NOMO-1 treated with DMSO at 0.1 percent for 48 hours (cell line): ENCODE measurements around the gene TNFRSF14.
"Not testable (repeated sequence)": the region's sequence is repeated elsewhere in the genome, so short reads cannot be mapped to it uniquely, and the experiment has no call there.

Experiments
- DNase-seq: peaks from one replicate; lab custom pipeline; 2025; ENCODE audit not compliant: unreplicated experiment; lab: John Stamatoyannopoulos, UW

The TNFRSF14 gene

DNA sequence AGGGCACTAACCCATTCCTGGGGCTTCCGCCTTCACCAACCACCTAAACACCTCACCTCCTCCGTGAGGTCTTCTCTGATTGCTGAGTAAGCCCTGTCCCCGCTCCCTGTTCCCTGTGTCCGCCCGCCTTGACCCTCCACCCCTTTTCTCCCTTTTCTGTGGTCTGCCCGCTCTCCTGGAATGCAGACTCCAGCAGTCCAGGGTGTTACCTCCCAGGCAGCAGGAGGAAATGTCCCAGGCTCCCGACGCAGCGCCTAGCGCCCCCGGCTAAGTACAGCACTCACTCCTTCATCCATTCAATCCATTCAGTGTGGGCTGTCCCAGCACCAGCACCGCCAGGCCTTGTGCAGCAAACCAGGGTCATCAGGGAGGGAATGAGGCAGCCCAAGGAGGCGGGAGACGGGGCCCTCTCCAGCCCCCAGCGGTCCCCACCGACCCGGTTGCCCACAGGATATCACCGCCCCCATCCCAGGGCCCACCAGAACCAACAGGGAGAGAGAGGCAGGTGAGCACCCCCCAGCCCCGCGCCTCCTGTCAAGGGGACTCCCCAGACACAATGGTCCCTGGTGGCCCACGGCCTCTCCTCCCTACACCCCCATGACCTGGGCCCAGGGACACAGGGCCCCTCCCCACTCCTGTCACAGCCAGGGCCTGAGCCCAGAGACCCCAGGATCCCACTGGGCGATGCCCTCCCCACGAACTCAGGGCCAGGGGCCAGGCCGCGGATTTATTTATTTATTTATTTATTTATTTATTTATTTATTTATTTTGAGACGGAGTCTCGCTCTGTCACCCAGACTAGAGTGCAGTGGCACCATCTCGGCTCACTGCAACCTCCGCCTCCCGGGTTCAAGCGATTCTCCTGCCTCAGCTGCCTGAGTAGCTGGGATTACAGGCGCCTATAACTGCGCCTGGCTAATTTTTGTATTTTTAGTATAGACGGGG is 10.2 kb downstream of the TNFRSF14 start:
- DNase-seq, result no peak

DNA sequence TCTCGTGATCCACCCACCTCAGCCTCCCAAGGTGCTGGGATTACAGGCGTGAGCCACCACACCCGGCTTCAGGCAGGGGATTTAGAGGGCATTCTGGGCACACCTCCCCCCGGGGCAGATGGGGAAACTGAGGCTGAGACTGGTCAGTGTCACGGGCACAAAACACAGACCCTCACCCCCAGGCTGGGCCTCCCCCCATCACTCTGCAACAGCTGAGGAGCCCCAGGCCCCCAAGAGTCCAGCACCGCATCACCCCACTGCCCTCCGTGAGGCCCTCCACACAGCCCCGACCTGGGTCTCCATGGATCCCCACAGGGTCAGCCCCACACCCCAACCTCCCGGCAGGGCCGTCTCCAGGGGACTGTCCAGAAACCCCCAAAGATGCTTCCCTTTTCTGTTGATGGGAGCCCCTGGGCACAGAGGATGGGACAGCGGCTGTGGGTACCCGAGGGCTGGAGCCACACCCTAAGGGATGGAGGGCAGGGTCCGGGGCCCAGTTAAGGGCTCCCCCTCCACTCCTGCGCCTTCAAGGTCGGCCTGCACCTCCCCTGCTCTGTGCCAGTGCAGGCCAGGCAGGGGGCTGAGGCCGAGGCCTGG is 11.0 kb downstream of the TNFRSF14 start:
- DNase-seq, result no peak

DNA sequence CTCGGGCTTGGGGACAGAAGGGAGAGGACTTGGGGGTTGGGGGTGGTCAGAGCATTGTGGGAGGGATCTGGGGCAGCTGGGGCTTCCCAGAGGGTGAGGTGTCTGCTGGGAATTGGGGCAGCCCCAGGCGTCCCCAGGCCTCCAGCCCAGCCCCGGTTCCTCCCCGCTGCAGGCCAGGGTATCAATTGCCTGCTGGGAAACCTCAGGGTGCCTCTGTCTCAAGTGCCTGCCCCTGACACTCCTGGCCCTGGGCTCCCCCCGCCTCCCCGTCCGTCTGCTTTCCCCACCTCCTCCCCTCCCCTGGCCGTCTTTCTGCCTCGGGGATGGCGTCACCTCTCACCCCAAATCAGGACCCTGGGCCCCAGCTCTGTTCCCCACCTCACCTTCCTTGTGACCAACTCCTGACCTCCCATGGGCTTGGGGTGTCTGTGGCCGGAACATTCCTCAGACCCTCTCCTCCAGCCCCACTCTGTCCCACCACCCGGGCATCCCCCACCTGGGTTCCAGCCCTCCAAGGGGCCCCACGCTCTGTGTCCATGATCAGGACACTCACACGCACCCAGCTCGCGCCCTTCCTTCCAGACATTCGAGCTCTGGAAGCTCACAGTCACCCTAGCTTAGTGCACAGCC is 12.1 kb downstream of the TNFRSF14 start:
- DNase-seq, result not testable (repeated sequence)

DNA sequence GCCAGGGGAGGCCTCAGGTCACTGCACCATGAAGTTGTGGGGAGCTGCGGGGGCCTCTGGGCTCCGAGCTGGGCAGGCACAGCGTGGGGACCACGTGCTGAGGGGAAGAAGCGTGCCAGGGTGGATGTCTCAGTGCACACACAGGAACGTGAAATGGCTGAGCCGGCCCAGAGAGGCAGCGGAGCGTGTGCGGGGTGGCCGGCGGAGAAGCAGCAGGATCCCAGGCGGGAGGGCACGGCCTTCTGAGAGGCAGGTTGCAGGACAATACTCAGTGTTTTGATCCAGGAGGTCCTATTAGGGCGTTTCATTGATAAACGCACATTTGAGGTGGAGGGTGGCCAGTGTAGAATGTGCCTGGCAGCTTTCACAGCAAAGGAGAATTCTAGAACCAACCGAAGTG is 12.9 kb downstream of the TNFRSF14 start:
- no peak for DNase-seq

DNA sequence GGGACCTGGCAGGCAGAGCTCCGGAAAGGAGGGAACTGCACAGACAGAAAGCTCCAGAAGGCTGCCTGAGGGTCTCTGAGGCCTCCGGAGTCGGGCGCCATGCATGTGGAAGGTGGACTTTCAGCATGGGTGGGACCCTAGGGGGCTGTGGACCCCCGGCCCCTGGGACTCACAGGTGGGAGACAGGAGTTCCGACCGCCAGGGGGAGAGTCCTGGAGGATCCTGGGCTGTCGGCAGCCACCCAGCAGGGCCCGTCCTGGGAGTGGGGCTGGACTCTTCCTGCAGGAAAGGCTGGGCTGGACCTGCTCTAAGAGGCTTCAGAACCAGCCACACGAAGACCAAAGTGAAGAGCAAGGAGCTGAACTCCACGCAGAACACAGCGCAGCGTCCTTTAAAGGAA is 13.5 kb downstream of the TNFRSF14 start:
- not testable (repeated sequence) for DNase-seq

DNA sequence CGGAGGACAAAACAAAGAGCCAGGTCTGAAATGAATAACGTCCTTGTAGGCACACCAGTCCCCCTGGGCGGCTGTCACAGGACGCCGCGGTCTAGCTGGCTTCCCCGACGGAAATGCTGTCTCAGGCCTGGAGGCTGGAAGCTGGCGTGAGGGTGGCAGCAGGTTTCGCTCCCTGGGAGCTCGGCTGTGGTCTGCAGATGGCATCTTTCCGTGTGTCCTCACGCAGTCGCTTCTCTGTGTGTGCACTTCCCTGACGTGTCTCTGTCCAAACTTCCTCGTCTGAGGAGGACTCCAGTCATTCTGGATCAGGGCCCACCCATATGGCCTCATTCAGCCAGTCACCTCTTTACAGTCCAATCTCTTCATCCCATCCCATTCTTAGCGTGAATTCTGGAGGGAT is 14.2 kb downstream of the TNFRSF14 start:
- DNase-seq, result no peak

DNA sequence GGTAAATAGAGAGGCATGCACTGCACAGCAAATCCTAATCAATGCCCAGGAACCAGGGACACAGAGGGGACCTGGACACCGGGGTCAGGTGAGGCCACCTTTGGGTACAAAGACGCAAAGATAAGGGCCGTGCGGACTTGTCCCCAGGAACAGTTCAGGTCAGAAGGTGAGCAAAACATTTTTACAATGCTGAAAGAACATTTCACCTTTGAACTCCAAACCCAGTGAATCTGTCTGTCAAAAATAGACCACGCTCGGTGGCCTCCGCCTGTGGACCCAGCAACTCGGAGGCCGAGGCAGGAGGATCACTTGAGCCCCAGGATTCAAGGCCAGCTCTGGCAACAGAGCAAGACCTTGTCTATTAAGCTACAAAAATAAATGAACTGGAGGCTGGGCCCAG is 15.2 kb downstream of the TNFRSF14 start:
- DNase-seq, result no peak

DNA sequence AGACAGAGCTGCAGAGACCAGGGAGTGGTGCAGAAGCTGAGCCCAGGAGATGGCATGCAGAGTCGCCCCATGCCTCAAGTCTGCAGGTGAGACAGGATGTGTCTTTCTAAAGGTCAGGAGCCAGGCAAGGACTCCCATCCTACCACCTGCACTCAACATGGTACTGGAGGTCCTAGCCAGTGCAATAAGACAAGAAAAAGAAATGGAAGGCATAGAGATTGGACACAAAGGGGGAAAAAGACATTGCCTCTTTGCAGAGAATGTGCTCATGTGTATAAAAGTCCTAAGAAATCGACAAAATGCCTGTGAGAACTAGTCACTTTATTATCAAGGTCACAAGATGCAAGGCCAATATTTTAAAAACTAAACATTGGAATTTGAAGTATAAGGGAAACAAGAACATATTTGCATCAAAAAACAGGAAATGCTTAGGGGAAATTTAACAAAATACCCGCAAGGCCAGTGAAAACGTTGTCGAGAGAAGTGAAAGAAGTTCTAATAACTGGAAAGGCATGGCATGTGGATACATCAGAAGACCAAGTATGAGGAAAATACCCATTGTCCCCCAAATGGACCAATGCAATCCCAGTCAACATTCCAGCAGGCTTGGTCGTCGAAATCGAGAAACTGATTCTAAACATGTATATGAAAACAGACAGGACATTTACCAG is 17.2 kb downstream of the TNFRSF14 start:
- no peak for DNase-seq

DNA sequence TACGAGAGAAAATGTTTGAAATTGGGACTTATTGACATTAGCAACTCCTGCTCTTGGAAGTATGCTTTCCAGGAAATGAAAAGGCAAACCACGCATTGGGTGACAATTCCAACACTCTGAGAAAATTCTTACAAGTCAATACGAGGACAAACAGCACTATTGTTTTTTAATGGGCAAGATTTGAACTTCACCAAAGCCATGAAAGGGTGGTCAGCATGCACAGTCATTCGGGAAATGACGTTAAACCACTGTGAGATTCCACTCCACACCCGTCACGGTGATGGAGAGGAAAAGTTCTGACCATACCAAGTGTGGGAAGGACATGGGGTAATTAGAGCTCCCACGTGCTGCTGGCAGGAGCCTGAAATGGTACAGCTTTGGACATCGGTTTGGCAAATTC is 18.2 kb downstream of the TNFRSF14 start:
- no peak for DNase-seq

DNA sequence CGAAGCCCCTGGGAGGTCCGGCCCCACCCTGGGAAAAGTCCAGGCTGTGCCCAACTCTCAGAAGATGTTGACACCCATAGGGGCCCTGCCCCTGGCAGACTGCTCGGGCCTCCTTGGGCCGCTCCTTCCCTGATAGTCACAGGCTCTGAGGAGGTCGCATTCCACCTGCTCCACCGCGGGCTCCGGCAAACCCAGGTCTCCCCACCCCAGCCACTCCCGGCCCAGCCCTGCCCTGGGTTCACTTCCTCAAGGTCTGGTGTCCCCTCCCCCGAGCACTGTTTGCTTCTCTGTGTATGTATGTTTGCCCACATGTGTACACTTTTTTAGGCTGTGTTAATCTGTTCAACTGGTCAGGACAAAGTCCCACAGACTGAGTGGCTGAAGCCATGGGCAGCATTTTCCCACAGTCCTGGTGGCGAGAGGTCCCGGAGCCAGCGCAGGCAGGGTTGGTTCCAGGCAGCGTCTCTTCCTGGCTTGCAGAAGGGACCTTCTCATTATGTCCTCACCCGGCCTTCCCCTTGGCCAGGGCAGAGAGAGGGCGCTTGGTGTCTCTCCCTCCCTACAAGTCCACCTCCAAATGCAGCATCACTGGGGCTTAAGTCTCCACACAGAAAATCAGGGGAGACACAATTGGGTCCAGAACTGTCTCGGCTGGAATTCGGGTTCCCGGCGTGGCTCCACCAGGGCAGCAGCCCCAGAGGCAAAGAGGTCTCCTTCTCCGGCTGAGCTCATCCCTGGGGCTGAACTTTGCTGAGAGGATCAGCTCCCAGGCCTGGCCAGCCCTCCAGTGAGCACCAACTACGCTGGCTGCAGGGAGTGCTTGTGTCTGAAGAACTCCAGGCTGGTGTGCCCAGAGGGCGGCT is 19.9 kb downstream of the TNFRSF14 start:
- no peak for DNase-seq

DNA sequence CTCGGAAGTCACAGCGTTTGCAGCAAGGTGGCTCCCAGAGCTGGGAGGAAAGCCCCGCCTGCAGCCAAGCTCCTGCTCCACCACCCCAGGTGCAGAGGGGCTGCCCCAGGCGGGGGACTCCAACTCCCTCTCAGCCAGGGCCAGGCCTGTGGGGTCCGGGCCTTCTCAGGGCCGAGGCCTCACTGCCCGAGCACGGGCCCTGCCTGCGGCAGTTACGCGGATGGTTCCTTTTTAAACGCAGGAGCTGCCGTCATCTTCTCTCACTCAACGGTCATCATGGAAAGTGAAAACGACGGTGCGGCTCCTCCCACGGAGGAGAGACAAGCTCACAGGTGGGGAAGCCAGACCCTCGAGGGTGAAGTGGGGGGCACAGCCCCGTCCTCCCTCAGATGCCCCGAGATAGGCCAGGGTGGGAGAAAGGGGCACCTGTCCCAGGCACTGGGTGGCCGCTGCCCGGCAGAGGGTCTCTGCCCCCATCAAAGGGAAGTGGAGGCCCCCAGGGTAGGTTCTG is 21.4 kb downstream of the TNFRSF14 start:
- not testable (repeated sequence) for DNase-seq

DNA sequence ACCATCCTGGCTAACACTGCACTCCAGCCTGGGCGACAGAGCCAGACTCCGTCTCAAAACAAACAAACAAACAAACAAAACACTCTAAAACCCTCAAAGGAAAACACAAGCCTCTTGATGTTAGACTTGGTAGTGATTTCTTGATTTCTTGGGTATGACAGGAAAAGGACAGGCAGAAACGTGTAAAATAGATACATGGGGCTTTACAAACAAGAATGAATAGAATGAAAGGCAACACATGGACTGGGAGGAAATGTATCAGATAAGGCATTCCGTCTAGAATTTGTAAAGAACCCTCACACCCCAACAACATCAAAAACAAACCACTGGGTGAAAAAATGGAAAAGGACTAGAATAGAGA is 22.6 kb downstream of the TNFRSF14 start:
- no peak for DNase-seq

DNA sequence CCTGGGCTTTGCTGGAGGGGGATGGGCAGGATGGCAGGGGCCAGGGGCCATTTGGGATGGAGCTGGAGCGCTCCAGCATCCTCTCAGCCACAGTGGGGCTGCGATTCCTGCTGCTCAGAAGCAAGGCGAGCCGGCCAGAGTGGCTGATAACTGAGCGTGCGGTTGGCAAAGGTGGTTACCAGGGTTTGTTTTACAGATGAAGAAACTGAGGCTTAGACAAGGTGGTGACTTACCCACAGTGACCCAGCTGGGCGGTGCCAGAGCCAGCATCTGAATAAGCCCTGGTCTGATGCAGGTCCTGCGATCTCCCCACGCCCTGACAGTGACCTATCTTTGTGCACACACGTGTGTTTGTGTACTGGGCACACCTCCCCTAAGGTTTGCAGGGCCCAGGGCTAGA is 24.5 kb downstream of the TNFRSF14 start:
- DNase-seq, result no peak

DNA sequence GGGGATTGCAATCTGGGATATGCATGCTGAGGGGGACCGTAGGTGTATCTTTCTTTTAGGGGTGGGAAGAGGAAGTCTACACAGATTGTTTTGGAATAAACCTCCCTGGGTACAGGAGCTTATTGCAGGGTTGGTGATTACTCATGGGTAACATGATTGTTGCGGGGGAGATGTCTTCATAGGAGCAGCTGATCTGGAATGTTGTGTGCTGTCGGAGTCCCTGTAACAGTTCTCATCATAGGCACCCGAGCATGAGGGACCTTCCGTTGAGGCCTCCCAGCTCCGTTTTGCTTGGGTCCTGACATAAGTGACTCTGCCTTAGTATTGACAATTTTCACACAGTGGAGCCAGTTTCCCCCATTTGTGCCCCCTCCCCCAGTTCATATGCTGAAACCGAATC is 26.2 kb downstream of the TNFRSF14 start:
- DNase-seq, result no peak

DNA sequence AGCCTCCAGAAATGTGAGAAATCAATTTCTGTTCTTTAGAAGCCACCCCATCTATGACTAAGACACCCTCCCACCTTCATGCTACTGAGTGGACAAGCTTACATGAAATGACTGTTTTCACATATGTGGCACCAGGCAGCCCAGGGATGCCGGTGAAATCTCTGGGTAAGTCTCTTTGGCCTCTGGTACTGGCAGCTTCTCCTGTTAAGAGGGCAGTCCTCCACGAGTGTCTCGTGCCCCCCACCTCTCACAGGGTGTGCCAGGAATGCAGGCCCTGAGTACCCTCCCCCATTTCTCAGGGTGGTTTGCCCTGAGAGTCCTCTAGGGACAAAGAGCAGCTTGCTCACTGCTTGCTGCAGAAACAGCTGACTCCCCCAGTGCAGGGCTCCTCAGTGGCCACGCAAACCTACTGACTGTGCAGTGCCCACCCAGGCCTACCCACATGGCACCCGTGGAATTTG is 27.2 kb downstream of the TNFRSF14 start:
- DNase-seq, result no peak

DNA sequence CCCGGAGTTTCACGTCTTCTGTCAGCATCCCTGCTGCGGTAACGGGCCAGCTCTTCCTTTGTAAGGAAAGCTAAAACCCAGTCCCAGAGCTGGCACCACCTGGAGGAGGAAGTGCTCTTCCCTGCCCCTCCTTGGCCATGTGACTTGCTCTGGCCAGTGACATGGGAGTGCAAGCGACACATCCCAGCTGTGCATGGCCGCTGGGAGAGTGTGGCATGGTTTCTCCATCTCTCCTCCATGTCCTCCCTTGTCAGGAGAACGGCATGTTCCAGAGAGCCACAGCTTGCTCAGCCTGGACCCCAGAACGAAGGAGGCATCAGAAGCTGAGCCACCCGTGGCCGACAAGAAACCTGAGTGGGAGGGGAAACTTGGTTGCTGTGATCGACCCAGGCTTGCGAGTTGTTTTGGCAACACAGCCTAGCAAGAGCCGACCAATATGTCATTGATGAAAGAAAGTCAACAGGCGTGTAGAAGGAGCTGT is 27.7 kb downstream of the TNFRSF14 start:
- no peak for DNase-seq

DNA sequence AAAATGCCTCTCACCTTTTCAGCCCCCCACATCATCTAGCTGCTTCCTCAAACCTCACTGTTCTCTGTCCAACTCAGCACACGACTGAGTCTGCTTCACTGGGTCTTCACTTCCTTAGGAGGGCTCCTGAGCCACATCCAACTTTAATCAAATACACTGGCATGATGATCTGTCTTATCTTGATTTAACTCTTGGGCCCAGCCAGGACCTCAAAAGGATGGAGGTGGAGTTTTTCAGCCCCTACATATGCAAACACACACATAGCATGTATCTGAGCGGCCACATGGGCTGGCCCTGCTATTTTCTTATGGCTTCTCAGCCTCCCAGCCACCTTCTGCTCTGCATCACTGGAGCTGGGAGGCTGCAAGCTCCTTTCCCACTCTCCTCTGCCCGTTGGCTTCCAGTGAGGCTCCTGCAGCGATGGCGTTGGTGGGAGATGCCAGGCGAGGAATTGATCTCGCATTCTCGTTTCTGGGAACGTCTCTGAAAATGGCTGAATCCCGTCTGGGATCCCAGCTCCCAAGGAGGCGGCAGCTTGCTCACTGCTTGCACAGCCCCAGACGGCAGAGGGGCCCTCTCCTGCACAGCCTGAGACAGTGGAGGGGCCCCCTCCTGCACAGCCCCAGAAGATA is 28.6 kb downstream of the TNFRSF14 start:
- no peak for DNase-seq

DNA sequence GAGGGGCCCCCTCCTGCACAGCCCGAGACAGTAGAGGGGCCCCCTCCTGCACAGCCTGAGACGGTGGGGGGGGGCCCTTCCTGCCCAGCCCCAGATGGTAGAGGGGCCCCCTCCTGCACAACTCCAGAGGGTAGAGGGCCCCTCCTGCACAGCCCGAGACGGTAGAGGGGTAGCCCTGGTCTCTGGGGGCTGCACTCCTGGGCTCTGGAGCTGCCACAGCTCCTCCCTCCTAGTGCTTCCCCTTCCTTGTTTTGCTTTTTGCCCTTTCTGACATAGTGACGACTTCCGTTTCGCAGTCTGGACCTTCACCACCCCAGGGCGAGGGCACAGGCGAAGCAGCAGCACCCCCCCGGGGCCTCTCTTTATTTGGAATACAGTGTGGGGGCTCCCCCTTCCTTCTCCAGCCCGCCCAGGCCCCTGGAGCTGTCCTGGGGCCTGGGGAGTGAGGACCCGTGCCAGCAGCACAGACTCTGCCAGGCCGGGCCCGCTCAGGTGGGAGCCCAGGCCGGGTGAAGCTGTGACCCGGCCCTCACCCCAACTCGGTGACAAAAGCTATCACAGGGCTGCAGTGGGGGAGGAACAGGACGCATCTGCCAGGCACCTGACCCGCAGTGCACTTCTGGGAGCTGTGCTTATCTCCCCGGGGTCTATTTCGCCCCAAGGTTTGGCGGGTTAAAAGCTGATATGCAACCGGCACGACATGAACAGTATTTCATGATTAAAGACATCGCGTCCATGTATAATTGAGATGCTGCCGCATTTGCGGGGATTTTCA is 29.3 kb downstream of the TNFRSF14 start:
- peak; percentile 84 for DNase-seq
